Right renal pelvis (tissue), 4 donors: ENCODE measurements around the gene CDC123. TPM values are rescaled to one million over a fixed set of nuclear protein-coding genes. Genes with fewer than 3 reads are reported as not detected.
"Not testable (repeated sequence)": the region's sequence is repeated elsewhere in the genome, so short reads cannot be mapped to it uniquely, and the experiment has no call there.

Source experiments
- DNase-seq, 4 donors: peaks; one replicate each; pipeline ENCODE4 v3.0.0-alpha.2; 2013; ENCODE audit warnings: low read depth in 4 of 4, low spot score in 3 of 4, missing footprints in 1 of 4
- polyA plus RNA-seq, 4 donors: library from polyadenylated mRNA; unstranded; fragments of 120-200 nt; gene quantifications; one replicate each; pipeline ENCODE4 v1.2.1, GENCODE V29; 2013; ENCODE audit not compliant: insufficient read length in 4 of 4

The CDC123 gene
- polyA plus RNA-seq, 4 donors: 122 to 145 (median 136) TPM

GRCh38 chr10:12287772-12288171 is 91.8 kb downstream of the CDC123 start:
- no peak for DNase-seq

DNA sequence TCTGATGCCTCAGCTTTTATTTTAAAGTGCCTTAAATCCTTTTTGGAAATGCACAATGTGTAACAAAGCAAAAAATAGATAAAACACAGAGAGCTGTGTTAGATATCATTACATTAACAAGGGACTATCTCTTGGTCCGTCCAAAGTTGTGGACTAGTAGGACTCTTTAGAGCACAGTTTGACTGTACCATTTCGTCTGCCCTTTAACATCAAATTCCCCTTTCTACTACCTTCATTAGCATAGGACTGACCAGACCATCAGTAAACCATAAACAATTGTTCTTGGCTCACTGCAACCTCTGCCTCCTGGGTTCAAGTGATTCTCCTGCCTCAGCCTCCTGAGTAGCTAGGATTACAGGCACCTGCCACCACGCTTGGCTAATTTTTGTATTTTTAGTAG is 101.8 kb downstream of the CDC123 start:
- DNase-seq: not testable (repeated sequence)

DNA sequence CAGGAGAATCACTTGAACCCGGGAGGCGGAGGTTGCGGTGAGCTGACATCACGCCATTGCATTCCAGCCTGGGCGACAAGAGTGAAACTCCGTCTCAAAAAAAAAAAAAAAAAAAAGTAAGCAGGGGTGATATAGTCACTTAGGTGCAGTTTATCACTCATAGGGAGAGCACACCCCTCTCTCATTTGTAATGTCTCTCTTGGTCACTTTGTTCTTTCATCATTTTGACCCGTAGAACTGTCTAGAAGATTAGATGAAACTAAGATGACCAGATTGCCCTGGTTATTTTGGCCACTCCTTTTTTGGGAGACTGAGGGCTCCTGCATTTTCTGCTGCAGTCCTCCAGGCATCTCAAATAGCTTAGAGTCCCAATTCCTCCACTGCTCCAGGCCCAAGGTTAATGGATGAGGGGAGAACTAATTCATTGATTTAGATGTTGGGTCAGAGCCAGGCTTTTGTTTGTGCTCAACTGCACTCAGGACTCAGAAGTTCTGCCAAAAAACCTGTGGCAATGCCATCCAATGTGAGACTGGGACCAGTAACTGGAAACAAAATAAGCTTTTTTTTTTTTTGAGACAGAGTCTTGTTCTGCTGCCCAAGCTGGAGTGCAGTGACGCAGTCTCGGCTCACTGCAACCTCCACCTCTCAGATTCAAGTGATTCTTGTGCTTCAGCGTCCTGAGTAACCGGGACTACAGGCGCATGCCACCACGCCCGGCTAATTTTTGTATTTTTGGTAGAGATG is 103.4 kb downstream of the CDC123 start:
- no peak for DNase-seq

Other genes starting within 250 kb of the CDC123 start
- 10 to 100 TPM; 32.0 to 41.0 (median 37.8) TPM for gene UPF2, start 153.4 kb upstream of the CDC123 start, polyA plus RNA-seq
- 10 to 100 TPM; 27.8 to 41.3 (median 32.0) TPM for gene DHTKD1, start 127.2 kb upstream of the CDC123 start, polyA plus RNA-seq
- gene SEC61A2, start 66.5 kb upstream of the CDC123 start, polyA plus RNA-seq: 10 to 100 TPM; 11.0 to 17.2 (median 14.1) TPM
- 10 to 100 TPM; 71.6 to 76.1 (median 73.6) TPM for gene NUDT5, start 297 bp upstream of the CDC123 start, polyA plus RNA-seq
- 10 to 100 TPM; 10.5 to 12.4 (median 11.0) TPM for gene CAMK1D, start 153.4 kb downstream of the CDC123 start, polyA plus RNA-seq